GM18511 (cell line): ENCODE data around the gene ITGB6.

Experiments used
- ATAC-seq: cut with Tn5 transposase; IDR thresholded peaks from one replicate; pipeline ENCODE4 v1.9.1; 2021; ENCODE audit warnings: mild to moderate bottlenecking, moderate library complexity; ENCODE audit not compliant: unreplicated experiment

ITGB6 gene

GRCh38 chr2:160222546-160223283, 22.6 kb upstream of the ITGB6 start:
- no peak for ATAC-seq

GRCh38 chr2:160221391-160222276, 21.6 kb upstream of the ITGB6 start:
- no peak for ATAC-seq

DNA sequence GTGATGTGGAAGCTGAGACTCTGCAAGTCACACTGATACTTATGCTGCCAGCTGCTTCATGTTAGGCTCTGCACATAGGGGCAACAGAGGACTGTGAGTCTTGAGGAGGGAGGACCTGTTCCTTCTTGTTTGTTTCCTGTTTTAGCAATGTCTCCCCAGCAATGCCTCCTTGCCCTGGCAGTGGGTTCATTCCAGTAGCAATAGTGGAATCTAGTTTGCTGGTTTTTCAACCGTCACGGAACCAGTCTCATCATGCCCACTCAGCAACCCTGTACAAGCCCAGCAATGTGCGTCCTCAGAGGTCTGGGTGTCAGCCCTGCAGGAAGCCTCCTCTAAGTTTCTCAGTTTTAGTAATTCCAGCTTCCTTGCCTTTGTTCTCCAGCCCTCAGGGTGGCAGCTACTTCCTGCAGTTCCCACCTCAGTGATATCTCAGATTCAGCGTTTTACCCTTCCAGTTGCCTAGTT, 20.5 kb upstream of the ITGB6 start:
- ATAC-seq = no peak

- ATAC-seq = no peak
These were observed 20.0 kb upstream of the ITGB6 start for GRCh38 chr2:160220026-160220425.

DNA sequence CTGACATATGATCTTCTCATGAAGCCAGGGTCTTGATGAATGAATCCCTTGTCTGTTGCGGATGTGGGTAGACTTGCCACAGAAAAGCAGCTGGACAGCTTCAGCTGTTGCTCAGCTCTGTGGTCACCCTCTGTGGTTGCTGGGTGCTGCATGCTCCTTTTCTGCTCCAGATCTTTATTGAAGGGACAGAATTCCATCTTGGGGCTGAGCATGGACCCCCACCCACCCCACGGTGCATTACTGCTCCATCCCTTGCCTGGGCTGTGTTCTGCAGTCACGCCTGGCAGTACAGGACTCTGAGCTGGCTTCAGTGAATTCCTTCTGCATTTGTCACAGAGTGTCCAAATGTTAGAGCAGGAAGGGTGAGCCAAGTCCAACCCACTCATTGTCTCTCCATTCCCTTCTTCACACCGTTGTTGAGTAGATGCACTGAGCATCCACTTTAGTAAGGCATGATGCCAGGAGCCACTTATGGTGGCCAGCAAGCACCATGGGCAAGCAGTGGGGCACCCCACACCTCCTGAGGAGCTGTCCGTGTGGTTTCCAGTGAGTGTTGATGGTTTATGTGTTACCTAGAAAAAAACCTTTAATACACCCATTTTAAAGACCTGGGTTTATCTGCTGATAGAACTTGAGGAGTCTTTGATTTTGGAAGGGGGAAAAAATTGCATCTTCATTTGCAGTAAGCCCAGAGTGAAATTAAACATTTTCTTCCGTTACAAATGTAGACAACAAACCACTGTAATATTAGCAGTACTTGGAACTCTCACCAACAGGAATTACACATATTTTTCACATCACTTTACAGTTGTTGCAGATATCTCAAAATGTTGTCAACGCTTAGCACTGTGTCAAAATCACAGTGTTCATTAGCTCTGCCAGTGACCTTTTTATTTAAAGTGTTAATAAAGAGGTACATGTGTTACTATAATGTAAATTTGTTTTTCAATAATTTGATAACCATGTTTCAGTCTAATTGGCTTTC, 14.7 kb upstream of the ITGB6 start:
- ATAC-seq = peak; percentile 52

- ATAC-seq = no peak
These were observed 13.4 kb upstream of the ITGB6 start for GRCh38 chr2:160213511-160213910.

- ATAC-seq = peak; percentile 84
These were observed 10.6 kb upstream of the ITGB6 start for GRCh38 chr2:160210599-160211138.

GRCh38 chr2:160209516-160209856, 9.4 kb upstream of the ITGB6 start:
- no peak for ATAC-seq

- ATAC-seq = no peak
These were observed 8.8 kb upstream of the ITGB6 start for GRCh38 chr2:160208655-160209515.

DNA sequence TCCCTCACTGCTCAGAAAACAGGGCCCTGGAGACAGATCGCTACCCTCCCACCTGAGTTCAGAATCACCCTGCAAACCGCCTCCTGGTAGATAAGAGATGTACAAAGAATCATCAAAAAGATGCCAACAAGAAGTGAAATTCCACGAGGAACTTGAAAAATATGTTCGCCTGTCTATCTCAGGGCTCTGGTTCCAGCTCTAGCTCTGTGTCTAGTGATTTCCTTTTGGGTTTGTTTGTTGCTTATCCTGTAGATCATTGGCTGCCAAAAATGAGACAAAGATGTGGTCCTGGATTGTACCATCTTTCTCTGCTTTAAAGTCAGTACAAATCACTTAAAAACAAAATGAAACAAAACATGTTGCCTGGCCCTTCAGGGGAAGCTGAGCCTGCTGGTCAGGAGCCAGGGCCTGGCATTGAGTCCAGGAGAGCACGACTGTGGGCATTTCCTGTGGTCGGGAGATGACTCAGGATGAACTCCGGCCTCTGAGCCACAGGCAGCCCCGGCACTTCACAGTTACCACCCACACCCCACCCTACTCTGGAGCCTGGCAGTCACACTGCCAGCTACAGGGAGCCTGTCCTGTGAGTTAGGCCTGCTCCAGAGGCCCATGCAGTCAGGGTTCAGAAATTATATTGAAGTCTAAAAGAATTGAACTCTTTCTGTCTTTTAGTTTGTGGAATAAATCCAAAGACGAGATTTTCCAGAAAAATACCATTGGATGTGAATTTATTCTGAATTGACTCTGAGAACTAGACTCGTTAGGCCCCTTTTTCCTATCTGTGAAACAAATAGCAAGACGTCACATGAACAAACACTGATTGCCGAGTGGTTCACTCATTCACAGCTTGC, 8.0 kb upstream of the ITGB6 start:
- peak; percentile 40 for ATAC-seq

DNA sequence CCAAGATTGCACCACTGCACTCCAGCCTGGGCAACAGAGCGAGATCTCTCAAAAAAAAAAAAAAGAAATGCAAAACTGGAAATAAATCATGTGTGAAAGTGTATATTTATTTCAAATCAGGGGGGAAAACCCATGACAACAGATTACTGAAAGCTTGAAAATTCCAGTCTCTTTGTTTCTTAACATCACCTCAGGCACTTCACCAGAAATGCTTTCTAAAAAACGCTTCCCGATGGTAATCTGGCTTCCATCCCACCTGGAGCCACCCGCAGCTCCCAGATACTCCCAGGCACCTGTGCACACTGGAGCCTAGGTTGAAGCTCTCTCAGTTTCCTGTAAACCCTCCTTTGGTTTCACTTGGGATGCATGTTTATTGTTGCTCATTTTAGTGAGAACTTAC, 7.2 kb upstream of the ITGB6 start:
- ATAC-seq = no peak

- no peak for ATAC-seq
These were observed 6.4 kb upstream of the ITGB6 start for GRCh38 chr2:160206436-160206835.

GRCh38 chr2:160205505-160205904, 5.4 kb upstream of the ITGB6 start:
- ATAC-seq = no peak

GRCh38 chr2:160203422-160203821, 3.4 kb upstream of the ITGB6 start:
- ATAC-seq = no peak

- ATAC-seq = no peak
These were observed 2.9 kb upstream of the ITGB6 start for GRCh38 chr2:160203007-160203406.

DNA sequence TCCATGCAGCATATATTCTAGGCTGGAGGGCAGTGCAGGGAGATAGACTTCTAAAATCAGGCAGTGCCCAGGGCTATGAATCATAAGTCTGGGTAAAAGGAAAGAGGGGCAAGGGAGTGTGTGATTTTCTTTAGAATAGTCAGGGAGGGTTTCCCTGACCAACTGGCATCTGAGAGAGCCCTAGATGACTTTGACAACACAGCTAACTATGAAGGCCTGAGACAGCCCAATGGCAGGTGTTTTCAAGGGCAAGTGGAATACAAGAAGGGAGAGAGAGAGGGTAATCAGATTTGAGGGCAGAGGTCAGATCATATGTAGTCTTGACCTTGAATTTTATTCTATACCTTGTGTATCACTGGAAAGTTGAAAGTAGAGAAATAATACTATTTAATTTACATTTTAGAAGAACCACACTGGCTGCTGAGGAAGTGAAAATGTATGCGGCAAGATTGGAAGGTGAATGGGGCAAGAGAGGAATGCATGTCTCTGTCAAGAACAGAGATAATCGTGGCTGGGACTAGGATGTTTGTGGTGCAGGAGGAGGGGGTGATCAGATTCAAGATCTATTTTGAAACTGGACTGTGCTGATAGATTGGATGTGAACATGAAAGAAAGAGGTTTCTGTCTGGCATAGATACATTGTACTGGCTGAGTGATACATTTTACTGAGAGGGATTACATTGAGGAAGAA, 1.9 kb upstream of the ITGB6 start:
- peak; percentile 64 for ATAC-seq

DNA sequence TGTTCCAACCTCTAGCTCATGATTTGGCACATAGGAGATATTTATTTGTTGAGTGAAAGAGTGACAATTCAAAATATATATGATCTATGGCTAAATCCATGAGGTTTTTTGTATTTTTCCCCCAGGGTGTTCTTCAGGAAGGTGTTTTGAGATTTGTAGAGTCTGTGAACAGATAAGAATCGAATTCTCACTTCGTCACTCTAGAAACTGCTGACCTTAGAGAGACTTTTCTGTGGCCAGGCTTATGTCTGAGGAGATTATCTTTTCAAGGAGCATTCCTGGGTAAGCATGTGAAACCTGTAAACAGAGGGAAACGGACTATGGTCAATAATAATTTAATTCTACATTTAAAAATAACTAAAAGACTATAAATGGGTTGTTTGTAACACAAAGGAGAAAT, 849 bp upstream of the ITGB6 start:
- no peak for ATAC-seq

DNA sequence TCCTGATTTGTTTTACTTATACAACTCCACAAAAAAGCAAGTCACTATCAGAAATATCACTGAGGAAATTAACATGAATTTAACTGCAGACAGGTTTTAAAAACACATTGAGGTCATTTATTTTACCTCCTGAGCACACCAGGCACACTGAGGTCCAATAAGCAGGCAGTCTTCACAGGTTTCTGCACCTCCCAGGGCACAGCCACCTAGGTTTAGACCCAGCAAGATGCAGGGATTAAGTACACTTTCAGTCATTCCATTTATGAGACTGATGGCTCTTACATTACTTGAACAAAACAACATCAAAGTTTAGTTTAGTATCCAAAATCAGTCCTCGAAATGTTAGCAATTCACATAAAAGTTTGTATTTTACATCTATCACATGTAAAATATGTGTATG, 1.0 kb downstream of the ITGB6 start:
- ATAC-seq = no peak
